NCI-H510A treated with DMSO at 0.1 percent for 48 hours (cell line): ENCODE results near the gene CYB561D2.
"Not testable (repeated sequence)": the region's sequence is repeated elsewhere in the genome, so short reads cannot be mapped to it uniquely, and the experiment has no call there.

Experiments used
- DNase-seq: peaks from one replicate; lab custom pipeline; 2025; lab: John Stamatoyannopoulos, UW

CYB561D2 gene, protein sequence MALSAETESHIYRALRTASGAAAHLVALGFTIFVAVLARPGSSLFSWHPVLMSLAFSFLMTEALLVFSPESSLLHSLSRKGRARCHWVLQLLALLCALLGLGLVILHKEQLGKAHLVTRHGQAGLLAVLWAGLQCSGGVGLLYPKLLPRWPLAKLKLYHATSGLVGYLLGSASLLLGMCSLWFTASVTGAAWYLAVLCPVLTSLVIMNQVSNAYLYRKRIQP

GRCh38 chr3:50350527-50351322, at the start of gene CYB561D2, which contains the start of gene NPRL2:
CYB561D2 (plus strand) TSS chr3:50350862; CDS start chr3:50351434, 572 bp downstream.
NPRL2 (minus strand) TSS chr3:50350775; CDS start chr3:50350652, 123 bp downstream.
- DNase-seq = peak; percentile 83

GRCh38 chr3:50302095-50303012, 48.3 kb upstream of the CYB561D2 start:
- no peak for DNase-seq

- DNase-seq = no peak
Measured at GRCh38 chr3:50303013-50303815, 47.4 kb upstream of the CYB561D2 start, which contains the start of gene HYAL1. HYAL1 (minus strand) TSS chr3:50303574; CDS start chr3:50302956, 618 bp downstream.

- DNase-seq = no peak
Measured at GRCh38 chr3:50304601-50305000, 46.1 kb upstream of the CYB561D2 start.

- not testable (repeated sequence) for DNase-seq
Measured at GRCh38 chr3:50312041-50312440, 38.6 kb upstream of the CYB561D2 start.

GRCh38 chr3:50314342-50314741, 36.3 kb upstream of the CYB561D2 start:
- no peak for DNase-seq

- no peak for DNase-seq
Measured at GRCh38 chr3:50314816-50315215, 35.8 kb upstream of the CYB561D2 start.

DNA sequence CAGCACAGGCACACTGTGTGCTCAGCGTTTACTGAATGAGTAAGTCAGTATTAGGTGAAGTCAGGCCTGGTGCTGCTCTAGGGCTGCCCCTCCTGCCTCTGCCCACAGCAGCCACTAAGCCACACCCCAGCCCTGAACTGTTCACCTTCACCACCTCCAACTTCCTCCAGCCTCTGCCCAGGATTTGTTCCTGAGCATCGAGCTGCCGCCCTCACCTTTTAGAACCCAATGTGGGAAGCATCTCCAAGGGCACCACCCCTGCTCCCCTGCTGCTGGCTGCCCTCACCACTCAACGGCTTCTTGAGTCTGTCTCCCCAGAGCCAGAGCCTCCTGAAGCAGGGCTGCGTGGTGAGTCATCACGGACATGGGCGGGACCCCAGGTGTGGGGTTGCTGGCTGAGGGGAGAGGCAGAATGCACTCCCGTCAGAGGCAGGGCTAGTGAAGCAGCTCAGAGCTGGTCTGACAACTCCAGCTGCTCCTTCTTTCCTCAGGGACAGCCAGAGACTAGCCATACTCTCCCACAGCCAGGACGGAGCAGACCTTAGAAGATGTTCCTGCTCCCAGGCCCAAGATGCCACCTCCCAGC, 33.9 kb upstream of the CYB561D2 start:
- DNase-seq = peak; percentile 60

DNA sequence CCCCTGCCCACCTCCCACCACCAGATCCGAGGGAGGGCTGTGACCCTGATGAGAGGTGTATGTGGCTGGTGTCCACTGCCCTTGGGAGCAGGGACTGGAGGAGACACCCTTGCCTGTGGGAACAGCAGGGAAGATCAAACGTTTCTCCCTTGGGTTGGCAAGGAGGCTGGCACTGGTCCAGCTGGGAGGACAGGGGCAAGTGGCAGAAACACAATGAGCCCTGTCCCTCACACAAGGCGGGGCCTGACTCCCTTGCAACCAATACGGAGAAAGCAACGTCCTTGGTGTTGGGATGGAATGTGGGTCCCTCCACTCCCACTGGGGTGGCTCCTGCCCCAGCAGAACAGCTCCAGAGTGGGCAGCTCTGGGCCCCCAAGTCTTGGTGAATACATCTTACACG, 33.4 kb upstream of the CYB561D2 start:
- peak; percentile 18 for DNase-seq

GRCh38 chr3:50318163-50318562, 32.5 kb upstream of the CYB561D2 start:
- DNase-seq = no peak

DNA sequence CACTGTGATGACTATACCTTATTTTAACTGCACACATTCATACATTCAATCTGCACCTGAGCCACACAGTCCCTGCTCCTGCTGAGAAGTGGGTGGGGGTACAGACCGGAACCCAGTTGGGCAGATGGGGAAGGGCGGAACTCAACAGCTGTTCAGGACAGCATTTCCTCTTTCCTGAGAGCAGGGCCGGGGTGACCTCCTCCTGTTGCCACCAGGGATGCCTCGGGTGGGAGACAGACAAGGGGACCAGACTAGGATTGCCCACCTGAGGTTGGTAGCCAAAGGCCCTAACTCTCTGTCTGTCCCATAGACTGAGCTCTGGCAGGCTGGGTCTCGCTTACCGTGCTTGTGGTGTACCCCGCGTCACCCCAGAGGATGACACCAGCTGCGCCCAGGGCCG, 32.0 kb upstream of the CYB561D2 start:
- no peak for DNase-seq

DNA sequence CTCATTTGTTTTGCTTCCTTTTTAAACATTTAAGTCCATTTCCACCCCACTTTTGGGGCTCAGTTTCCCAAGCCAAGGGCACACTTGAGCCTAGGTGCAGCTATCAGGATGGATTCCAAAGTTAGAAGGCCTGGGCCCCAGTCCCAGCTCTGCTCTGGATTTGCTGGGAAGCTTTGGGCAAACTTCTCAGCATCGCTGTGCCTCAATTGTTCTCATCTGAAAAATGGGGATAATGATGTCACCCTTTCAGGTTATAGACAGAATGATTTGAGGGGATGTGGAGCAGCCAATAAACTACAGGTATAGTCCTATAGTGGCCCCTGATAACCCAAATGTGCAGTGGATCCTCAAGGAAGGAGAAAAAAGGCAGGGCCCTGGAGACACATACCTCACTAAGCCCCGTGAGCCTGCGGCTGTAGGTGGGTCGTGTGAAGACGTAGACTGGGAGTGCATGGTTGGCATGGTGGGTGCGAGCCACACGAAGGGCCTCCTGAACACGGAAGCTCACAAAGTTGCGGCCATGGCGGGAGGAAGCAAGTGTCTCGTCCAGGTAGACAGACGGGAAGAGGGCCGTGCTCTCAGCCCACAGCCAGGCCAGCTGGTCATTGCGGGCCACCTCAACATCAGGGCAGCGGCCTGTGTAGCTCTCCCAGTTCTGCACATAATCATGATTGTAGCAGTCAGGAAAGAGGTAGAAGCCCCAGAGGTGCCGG, 31.3 kb upstream of the CYB561D2 start:
- no peak for DNase-seq

GRCh38 chr3:50319894-50320625, 30.6 kb upstream of the CYB561D2 start:
- DNase-seq = no peak

DNA sequence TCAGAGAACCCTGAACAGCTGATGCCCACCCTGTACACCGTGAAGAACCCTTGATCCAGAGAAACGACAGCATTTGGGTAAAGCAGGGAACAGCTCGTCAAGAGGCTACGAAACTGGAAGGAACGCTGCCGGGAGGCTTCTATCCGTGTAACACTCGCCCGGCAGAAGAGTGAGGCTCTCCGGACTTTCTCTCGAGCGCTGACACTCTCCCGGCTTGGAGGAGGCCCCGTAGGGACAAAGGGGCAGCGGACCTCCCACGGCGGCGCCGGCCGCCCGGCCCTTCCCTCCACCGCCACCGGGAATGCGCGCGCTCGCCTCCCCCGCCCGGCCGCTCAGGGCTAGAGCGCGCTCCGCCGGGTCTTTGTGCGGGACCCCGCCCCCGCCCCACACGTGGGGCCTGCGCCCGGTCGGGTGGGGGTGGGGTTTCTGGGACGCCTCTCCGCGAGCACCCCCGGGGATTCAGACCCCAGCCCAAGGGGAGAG, 29.8 kb upstream of the CYB561D2 start:
- DNase-seq = peak; percentile 26

DNA sequence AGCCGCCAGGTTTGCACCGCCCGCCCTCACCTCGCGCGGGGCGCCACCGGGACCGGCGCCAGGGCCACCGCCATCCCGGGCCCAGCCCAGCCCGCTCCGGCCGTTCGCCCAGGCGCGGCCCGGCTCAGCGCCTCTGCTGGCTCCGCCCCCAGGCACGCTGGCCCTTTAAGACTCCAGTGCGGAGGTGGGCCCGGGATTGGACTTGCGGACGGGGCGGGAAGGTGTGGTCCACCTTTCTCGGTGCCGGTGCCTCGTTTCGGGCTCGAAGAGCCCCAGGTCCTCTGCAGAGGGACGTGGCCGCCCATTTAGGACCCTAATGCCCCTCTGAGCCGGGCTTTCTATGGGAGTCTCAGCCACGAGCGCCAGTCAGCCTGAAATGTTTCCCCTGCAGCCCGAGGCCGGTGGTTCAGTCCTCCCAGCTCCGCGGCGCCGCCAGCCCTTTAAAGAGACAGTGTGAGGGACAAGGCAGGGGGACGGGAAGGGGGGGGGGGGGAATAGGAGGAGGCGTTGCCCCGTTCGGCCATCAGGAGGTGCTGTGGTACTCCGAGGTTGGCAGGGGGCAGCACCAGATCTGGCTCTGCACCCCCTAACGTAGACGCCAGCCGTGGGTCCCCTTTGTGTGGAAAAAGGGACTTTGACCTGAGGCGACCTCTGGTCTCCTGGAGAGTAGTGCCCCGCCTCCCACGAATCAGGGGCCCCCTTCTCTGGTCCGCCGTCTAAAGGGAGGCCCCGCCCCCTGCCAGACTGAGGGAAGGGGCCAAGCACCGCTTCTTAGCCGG, 29.1 kb upstream of the CYB561D2 start:
- peak; percentile 59 for DNase-seq

GRCh38 chr3:50322115-50322385, 28.6 kb upstream of the CYB561D2 start:
- no peak for DNase-seq

- peak; percentile 18 for DNase-seq
Measured at GRCh38 chr3:50322386-50323091, 28.1 kb upstream of the CYB561D2 start, which contains the start of gene HYAL2. HYAL2 (minus strand) TSS chr3:50322745; CDS start chr3:50320489, 2,256 bp downstream.

DNA sequence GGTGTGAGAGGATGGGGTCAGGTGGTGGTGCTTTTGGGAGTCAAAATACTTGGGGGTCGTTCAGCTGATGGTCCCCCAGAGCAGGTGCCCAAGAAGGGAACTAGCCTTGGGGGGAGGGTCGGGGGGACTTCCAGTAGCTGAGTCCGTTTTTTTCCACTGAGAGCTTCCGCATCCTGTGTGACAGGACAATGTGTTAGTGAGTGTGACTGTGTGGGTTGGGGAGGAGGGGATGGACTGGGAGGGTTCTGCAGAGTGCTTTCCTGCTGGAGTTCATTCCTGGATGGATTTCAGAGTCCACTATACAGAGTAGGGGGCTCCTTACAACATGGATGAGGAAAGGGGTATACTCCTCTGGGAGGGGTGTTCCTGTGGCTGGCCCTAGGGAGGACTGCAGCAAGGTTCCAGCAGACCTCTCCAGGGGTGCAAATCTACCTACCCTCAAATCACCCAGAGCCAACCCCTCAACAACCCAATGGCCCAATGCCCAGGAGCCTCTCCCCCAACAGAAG, 27.5 kb upstream of the CYB561D2 start:
- DNase-seq = no peak
